OCI-LY1 (cell line): ENCODE data around the gene CDH4.
"Not testable (repeated sequence)": the region's sequence is repeated elsewhere in the genome, so short reads cannot be mapped to it uniquely, and the experiment has no call there.

Source experiments
- CTCF ChIP-seq: fragments of 200-600 bp; sonication (generic), shearing (Covaris generic); IDR thresholded peaks from 2 replicates; pipeline ENCODE4 v1.5.1; 2017; ENCODE audit warnings: mild to moderate bottlenecking, antibody characterized with exemption, low read length, moderate library complexity, mixed read lengths
- EZH2 ChIP-seq: fragments of 200-600 bp; sonication (generic), shearing (Covaris generic); IDR thresholded peaks from 2 replicates; pipeline ENCODE4 v1.8.0; 2017; ENCODE audit warnings: borderline replicate concordance, mixed run types, mild to moderate bottlenecking, antibody characterized with exemption, low read length, moderate library complexity, mixed read lengths

GRCh38 chr20:61971595-61971994 lies 719.5 kb downstream of the CDH4 start:
- TF ChIP-seq CTCF, EZH2: not testable (repeated sequence)
